Measurements from ENCODE around the gene FHL3.
"Not testable (repeated sequence)": the region's sequence is repeated elsewhere in the genome, so short reads cannot be mapped to it uniquely, and the experiment has no call there.

Gene FHL3

DNA sequence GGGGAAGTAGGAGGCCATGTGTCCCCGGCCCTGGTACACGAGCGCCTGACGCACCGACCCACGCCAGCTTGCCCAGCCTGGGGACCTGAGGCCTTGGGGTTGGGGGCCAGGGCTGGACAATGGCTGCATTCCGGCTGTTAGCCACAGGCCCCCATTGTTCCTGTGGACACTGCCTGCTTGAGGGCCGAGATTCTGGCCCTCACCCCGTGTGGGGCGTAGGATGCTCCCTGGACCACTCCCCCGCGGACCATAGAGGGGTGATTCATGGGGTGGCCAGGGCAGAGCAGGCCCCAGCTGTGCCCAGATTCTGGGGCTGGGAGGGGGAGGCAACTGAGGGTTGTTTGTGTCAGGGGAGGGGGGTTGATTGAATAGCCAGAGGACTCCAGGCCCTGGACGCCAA, 29.6 kb upstream of the FHL3 start:
- DNase-seq (ENCODE audit: low read depth, low spot score), result no peak

DNA sequence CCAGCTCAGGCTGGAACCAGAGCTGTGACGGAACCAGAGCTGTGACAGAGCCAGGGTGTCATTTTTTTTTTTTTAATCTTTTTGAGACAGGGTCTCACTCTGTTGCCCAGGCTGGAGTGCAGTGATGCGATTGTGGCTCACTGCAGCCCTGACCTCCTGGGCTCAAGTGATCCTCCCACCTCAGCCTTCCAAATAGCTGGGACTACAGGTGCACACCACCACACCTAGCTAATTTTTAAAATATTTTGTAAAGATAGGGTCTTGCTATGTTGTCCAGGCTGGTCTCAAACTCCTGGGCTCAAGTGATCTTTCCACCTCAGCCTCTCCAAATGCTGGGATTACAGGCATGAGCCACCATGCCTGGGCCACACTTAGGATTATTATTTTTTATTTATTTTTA, 27.7 kb upstream of the FHL3 start:
- not testable (repeated sequence) for DNase-seq (ENCODE audit: low read depth, low spot score)

- no peak for DNase-seq (ENCODE audit: low read depth, low spot score)
Measured at GRCh38 chr1:38031513-38031866, 26.2 kb upstream of the FHL3 start.

DNA sequence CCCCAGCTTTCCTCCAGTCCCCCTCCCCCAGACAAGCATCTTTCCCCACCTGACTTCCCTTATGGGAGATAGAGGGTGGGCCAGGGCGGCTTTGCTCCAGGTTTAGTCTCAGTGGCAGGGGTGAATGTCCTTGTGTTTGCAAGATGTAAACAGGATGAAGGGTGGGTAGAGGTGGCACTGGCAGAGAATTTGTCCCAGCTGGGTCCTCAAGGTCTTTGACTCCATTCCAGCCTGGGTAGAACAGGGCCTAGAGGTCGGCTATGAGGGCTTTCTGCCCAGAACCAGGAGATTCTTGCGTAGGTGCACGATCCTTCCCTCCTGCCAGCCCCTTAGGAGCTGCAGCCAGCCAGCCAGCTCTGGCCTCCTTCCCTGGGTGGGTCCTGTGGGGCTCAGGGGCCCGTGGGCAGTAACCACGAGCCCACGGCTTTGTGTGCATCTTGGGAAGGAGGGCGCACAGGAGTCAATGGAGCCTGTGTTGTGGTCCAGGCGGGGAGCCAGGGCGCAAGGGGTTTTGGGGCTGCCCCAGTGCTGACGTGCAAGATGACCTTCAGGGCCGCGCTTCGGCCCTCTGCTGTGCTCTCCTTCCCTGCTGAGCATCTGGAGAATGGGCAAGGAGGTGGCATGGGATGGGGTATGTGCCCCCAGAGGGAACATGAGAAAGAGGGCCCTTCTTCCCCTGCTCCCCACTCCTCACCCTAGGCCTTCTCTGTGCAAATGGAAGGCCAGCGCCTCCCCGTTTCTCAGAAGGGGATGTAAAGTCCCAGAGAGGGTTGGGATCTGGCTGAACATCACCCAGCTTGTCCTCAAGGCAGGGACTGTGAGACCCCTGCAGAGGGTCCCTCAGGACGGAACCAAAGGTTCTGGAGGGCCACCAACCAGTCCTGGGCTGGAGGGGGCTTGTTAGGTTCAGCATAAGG, 25.5 kb upstream of the FHL3 start:
- no peak for DNase-seq (ENCODE audit: low read depth, low spot score)

DNA sequence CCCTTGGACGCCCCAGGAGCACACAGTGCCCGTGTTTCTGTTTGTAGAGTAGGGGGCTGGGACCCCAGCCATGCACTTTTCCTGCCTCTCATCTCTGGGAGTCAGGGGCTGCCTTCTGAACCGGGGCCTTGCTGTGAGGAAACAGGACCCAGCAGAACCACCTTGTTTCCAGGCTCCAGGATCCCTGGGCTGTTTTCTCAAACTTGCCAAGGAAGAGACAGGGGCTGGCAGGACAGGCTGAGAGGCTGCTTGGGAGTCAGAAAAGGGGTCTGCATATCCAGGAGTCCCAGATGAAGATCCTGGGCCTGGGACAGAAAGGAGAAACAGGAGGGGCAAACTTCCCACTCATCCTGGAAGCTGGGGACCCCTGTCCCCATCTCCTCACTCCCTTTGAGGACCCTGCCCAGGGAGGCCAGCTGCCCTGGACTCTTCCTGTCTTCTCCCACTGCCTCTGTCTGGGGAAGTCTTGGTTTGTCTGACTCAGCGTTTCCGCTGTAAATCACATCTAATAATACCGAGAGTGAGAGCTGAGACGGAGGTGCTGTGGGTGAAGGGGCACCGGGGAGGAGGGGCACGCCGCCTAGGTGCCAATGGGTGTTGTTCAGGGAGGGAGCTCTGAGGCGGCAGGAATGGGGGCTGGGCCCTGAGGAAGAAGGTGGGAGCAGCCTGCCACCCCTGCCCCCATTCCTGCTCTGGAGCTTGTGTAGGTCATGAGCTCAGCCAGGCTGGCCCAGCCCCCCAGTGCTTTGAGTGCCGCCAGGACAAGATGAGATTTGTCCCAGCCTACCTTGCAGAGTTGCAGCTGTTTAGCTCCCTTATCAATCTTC, 24.6 kb upstream of the FHL3 start:
- no peak for DNase-seq (ENCODE audit: low read depth, low spot score)

GRCh38 chr1:38029081-38029681, 23.9 kb upstream of the FHL3 start:
- no peak for DNase-seq (ENCODE audit: low read depth, low spot score)

- no peak for DNase-seq (ENCODE audit: low read depth, low spot score)
Measured at GRCh38 chr1:38028671-38029070, 23.4 kb upstream of the FHL3 start.

GRCh38 chr1:38028105-38028591, 22.8 kb upstream of the FHL3 start:
- no peak for DNase-seq (ENCODE audit: low read depth, low spot score)

DNA sequence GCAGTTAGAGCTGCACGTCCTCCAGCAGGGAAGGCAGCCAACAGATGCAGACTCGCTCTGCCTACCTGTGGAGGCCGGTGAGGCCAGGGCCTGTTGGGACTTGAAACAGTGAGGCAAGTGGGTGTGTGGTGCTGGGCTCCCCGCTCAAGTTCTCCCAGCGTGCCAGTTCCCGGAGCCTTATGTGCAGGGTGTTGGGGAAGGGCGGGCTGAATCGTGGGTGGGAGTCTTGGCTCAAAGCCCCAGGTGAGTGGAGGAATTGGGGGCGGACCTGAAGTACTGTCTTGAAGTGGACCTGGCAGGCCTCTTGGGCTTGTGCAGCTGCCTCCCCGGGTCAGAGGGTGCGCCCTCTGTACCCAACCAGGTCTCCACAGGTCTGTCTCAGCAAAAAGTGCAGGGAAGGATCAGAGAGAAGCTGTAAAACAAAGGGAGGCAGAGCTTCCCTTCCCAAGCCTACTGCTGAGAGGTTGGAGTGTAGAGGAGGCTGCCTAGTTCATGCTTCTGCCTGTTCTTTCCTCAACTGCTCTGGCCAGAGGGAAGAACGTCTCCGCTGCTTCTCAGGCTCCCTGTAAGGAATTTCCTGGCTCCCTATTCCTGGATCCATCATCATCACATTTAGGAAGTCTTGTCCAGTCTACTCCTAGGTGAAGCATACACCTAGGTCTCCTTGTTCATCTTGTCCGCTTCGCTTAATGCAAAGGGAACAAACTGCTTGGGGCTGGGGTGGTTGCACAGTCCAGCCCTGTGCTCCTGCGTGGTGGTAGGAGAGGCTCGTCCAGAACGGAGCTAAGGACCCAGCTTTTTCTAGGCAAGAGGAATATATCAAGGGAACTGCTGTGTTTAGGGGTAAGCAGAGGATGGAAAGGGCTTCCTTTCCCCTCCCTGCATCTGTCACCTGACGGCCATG, 22.1 kb upstream of the FHL3 start:
- DNase-seq (ENCODE audit: low read depth, low spot score), result no peak

DNA sequence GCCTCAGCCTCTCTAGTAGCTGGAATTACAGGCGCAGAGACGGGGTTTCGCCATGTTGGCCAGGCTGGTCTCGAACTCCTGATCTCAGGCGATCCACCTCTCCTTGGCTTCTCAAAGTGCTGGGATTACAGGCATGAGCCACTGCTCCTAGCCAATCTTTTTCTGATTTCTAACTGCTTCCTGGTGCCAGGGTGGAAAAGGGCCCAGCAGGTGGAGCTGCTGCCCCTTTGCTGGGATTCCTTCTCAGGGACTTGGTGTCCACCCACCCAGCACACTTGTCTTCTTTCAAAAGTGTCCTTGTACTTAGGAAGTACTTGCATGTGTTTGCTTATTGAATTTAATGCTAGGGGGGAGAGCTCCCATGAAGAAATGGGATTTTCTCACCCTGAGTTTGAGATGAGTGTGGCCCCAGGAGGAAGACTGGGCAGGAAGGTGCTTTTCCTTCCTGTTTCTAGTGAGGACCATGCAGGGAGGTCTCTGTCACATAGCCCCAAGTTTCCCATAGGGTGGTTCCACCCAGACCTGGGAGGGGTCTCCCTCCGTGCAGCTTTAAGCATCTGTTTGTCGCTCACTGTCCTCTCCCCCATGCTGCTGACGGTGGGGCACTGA, 21.4 kb upstream of the FHL3 start:
- no peak for DNase-seq (ENCODE audit: low read depth, low spot score)

DNA sequence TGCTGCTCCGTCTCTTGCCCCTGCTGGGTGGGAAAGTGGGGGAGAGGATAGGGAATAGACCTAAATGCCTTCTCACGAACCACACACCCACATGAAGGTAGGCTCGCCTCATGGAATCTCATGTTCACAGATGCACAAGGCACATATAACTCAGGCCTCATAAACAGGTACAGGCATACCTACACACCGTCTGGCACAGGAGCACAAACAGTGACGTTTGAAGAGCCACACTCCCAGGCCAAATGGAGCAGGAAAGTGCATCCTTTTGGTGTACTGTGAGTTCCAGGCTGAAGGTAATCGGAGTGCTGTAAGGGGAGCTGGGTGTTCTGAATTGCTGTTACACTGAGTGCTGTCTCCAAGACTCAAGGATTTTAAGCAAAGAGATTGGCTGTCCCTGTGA, 20.4 kb upstream of the FHL3 start:
- DNase-seq (ENCODE audit: low read depth, low spot score), result no peak

- DNase-seq (ENCODE audit: low read depth, low spot score), result no peak
Measured at GRCh38 chr1:38025233-38025632, 19.9 kb upstream of the FHL3 start.

DNA sequence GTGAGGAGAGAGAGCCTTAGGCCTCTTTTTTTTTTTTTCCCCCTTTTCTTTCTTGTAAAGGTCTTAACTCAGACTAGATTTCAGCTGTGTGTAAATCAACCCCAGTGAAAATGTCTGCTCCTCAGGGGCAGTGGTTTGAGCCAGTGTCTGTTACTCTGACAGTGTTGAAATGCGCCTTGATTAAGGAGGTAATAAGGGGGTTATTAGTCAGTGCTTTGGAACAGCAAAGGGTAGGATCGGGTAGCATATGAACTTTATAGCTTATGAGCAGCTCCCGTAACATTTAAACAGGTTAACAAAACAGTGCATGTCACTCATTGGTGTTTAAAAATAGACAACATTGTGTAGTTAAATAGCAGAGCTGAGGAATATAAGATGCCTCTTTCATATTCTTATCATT, 17.5 kb upstream of the FHL3 start:
- DNase-seq (ENCODE audit: low read depth, low spot score), result no peak

GRCh38 chr1:38021969-38022368, 16.7 kb upstream of the FHL3 start:
- no peak for DNase-seq (ENCODE audit: low read depth, low spot score)

DNA sequence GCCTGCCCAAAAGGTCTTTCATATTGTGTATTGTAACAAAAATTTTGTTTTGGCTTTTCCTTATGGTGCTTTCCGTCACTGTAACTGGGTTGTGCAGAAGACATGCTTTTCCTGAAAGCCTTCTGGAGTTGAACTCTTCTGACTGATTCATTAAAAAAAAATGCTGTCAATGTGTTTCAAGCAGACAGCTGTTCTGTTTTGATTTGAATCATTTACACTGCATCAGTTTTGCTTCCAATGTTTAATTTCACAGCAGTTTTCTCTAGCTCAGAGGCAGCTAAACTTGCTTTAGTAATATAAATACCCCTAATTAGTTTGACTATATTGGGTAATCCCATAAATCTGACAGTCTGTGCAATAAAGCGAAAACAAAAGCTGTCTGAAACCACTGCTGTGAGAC, 15.1 kb upstream of the FHL3 start:
- DNase-seq (ENCODE audit: low read depth, low spot score), result no peak

DNA sequence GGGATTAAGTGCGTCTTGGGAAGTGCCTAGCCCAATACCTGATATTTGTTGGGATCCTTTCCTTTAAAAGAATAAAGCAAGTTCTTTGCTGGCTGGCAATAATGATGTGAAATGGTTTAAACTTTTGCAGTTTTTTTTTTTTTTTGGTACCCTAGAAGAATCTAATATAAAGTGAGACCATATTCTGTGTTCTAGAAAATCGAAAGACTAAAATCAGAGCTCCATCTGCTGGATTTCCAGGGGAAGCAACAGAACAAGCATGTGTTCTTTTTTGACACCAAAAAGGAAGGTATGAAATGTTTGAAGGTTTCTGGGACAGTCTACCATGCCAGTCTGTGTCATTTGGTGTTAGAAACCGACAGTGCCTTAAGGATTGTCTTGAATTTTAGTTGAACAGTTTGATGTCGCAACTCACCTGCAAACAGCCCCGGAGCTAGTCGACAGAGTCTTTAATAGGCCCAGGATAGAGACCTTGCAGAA, 13.6 kb upstream of the FHL3 start:
- DNase-seq (ENCODE audit: low read depth, low spot score), result no peak

DNA sequence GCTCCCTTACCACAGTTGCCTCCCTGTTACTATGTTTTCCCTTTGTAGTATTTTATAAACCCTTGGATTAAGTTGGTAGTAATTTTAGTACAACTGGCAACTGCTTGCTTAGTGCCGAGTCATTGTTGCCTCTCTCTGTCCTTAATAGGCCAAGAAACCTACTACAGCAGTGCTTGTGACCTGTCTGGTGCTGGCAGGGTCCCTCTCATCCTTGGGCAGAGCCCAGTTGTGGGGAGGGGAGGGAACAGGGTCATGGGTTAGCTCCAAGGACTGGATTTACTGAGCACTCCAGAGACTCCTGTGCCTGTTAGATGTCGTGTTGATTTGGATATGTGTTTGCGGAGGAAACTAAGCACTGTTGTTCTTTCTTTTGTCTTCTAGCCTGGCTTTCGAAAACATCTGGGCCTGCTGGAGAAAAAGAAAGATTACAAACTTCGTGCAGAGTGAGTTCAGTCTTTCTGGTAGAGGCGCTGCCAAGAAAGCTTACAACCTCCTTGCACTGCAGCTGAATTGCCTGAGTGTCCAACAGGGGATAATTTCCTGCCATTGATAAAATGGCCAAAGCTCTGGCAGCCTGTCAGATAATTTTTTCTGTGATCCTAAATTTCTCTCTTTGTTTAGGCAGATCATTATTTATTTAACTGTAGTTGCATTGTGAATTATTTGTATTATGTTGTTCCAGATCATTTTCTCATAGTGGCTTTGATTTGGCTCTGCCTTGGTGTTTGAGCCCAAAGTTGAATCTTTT, 10.8 kb upstream of the FHL3 start:
- DNase-seq (ENCODE audit: low read depth, low spot score), result no peak

- DNase-seq (ENCODE audit: low read depth, low spot score), result no peak
Measured at GRCh38 chr1:38014724-38015424, 9.6 kb upstream of the FHL3 start.

GRCh38 chr1:38014171-38014570, 8.9 kb upstream of the FHL3 start:
- DNase-seq (ENCODE audit: low read depth, low spot score), result no peak
